ENCODE data around the gene VPS13D. TPM values are rescaled to one million over a fixed set of nuclear protein-coding genes. Genes with fewer than 3 reads are reported as not detected.

VPS13D gene
- total RNA-seq, 4 donors from 2014 or later, result 42.5 to 103 (median 59.8) TPM

DNA sequence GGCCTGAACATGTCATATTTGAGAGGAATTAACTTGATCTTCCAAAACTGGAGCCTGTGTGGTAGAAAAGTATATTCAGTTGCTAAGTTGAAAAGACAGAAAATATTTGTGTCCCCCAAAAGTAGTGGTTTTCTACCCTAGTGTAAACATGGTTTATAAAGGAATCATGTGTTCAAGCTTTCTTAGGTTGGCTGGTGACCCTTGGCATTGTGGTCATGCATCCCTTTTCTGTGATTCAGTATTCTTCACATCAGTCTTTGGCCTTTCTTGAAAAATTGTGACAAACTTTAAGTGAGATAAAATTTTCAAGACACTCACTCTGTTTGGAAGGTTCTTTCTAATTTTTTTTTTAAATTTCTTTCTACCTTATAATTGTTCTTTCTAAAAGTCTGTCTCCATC, 195.0 kb downstream of the VPS13D start:
- Histone ChIP-seq H3K27me3 (no peaks in the 10 kb centered on the region), H3K4me1 (peaks cover 0 to 43% (median 17%) of the 10 kb centered on the region in 3 donors), H3K4me3 (no peak overlapping the region), H3K36me3 (peaks cover 0 to 57% (median 0%) of the 10 kb centered on the region in 3 donors), H3K27ac (peak overlapping the region in 3 of 4 donors; percentile 38 to 72 (median 64)), H3K9me3 (no peaks in the 10 kb centered on the region)
- no peak for DNase-seq
- TF ChIP-seq, protein P1, sequence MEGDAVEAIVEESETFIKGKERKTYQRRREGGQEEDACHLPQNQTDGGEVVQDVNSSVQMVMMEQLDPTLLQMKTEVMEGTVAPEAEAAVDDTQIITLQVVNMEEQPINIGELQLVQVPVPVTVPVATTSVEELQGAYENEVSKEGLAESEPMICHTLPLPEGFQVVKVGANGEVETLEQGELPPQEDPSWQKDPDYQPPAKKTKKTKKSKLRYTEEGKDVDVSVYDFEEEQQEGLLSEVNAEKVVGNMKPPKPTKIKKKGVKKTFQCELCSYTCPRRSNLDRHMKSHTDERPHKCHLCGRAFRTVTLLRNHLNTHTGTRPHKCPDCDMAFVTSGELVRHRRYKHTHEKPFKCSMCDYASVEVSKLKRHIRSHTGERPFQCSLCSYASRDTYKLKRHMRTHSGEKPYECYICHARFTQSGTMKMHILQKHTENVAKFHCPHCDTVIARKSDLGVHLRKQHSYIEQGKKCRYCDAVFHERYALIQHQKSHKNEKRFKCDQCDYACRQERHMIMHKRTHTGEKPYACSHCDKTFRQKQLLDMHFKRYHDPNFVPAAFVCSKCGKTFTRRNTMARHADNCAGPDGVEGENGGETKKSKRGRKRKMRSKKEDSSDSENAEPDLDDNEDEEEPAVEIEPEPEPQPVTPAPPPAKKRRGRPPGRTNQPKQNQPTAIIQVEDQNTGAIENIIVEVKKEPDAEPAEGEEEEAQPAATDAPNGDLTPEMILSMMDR (IDR thresholded peaks at IDR 0.05), result no peak
- no peak for TF ChIP-seq POLR2A (IDR thresholded peaks at IDR 0.05)
- intact Hi-C loops (cut with DNase I), result no loop called here

DNA sequence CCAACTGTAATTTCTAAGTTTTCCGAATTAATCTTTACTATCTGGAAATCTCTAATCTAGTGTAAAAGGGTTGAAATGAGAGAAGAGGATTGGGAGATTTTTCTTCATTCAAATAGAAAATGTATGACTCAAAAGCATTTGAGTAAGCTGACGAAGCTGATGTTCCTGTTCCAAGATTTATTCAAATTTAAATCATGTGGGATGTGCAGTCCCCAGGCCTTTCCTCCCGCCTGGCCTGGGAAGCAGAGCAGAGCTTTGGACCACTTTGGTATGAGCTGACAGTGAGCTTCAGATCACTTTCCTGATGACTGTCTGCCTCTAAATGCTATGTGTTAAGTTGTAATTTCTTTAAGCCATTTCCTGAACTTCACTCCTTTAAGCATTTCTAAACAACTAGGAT, 196.2 kb downstream of the VPS13D start:
- H3K9me3 ChIP-seq, result no peaks in the 10 kb centered on the region
- H3K27me3 ChIP-seq, result no peaks in the 10 kb centered on the region
- peaks cover 0 to 53% (median 17%) of the 10 kb centered on the region in 3 donors for H3K4me1 ChIP-seq
- 44% methylated on average over 3 of the region's 3 CpGs for WGBS, 2 donors
- H3K27ac ChIP-seq, result peak overlapping the region in 2 of 4 donors; percentile 22 to 38
- H3K4me3 ChIP-seq, result no peak overlapping the region
- intact Hi-C loops (cut with DNase I), result no loop called here
- no peak for TF ChIP-seq POLR2A (IDR thresholded peaks at IDR 0.05)
- TF ChIP-seq, protein P1 (IDR thresholded peaks at IDR 0.05), result no peak
- peaks cover 0 to 55% (median 0%) of the 10 kb centered on the region in 3 donors for H3K36me3 ChIP-seq
- DNase-seq, result no peak

DNA sequence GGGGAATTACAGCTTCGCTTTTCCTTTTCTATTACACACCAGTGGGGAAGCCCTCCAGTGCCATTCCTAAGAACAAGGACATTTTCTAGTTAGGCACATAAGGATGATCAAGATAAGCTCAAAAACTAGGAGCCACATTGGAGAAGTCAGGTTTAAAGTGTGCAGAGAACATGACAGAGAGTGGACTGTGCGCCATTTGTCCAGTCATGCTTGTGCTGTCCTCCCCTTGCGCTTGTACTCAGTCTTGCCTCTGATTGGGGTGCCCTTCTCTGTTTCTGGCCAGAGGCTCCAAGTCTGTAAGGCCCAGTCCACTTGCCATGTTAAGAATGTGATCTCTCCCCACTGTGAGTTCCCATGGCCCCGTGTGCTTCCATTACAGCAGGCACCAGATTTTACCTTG, 198.5 kb downstream of the VPS13D start:
- Histone ChIP-seq H3K27me3 (no peaks in the 10 kb centered on the region), H3K4me1 (peaks cover 7 to 55% (median 21%) of the 10 kb centered on the region in 3 donors), H3K36me3 (peaks cover 0 to 51% (median 0%) of the 10 kb centered on the region in 3 donors), H3K9me3 (no peaks in the 10 kb centered on the region), H3K4me3 (no peak overlapping the region), H3K27ac (no peak overlapping the region)
- no peak for DNase-seq
- intact Hi-C loops (cut with DNase I), result no loop called here
- no peak for TF ChIP-seq POLR2A (IDR thresholded peaks at IDR 0.05)
- TF ChIP-seq, protein P1 (IDR thresholded peaks at IDR 0.05), result no peak
- 89% methylated on average over 3 of the region's 4 CpGs for WGBS, 2 donors

DNA sequence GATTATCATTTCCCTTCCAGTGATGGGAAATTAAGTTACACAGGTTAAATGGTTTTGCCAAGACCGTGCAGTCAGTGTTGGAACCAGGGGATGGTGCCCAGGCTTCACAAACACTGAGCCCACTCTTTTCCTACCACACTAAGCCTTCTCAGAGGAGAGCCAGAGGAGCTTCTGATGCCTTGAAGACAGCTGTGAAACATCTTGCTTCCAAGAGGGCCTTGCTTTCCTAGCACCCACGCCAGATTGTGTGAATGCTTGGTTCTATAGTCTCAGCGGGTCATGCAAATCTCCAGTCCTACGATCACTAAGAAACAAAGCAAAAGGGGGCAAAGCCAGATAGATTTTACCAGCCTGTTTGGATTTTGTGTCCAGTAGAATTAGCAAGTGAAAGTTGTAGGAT, 200.7 kb downstream of the VPS13D start:
- H3K36me3 ChIP-seq, result peaks cover 0 to 51% (median 0%) of the 10 kb centered on the region in 3 donors
- peak overlapping the region in 1 of 4 donors; percentile 0 for H3K27ac ChIP-seq
- H3K4me3 ChIP-seq, result no peak overlapping the region
- no peak for DNase-seq
- intact Hi-C loops (cut with DNase I), result no loop called here
- WGBS, 2 donors, result 79 to 83% methylated on average over 4 of the region's 4 CpGs
- peaks cover 22 to 55% (median 32%) of the 10 kb centered on the region in 3 donors for H3K4me1 ChIP-seq
- TF ChIP-seq, protein P1 (IDR thresholded peaks at IDR 0.05), result no peak
- no peak for TF ChIP-seq POLR2A (IDR thresholded peaks at IDR 0.05)
- H3K9me3 ChIP-seq, result no peaks in the 10 kb centered on the region
- H3K27me3 ChIP-seq, result no peaks in the 10 kb centered on the region

DNA sequence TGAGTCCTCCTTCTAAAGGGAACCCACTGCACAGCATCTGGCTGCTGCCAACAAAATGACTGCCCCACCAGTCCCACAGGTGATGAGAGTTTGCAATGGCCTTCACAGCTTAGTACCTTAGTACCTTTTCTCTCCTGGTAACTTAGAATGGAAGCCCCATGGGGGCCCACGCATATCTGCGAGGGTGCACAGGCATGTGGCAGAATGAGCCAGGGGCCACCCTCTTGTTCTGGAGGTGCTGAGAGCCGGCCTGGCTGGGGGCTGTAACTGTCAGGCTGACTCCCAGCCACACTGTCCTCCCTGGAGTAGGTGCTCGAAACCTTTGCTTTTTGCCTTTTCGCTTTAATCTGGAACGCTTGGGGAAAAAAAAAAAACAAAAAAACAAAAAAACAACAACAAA, 203.1 kb downstream of the VPS13D start:
- no peak for DNase-seq
- Histone ChIP-seq H3K4me1 (peaks cover 40 to 67% (median 54%) of the 10 kb centered on the region in 3 donors), H3K4me3 (no peak overlapping the region), H3K36me3 (peaks cover 0 to 43% (median 0%) of the 10 kb centered on the region in 3 donors), H3K27me3 (no peaks in the 10 kb centered on the region), H3K9me3 (no peaks in the 10 kb centered on the region), H3K27ac (peak overlapping the region; percentile 81 to 89 (median 86))
- TF ChIP-seq, protein P1 (IDR thresholded peaks at IDR 0.05), result no peak
- TF ChIP-seq POLR2A (IDR thresholded peaks at IDR 0.05), result no peak
- 86 to 93% methylated on average over 6 of the region's 6 CpGs for WGBS, 2 donors
- intact Hi-C loops (cut with DNase I), result no loop called here

Data from esophagus squamous epithelium (tissue), 5 donors.